NCI-H226 (cell line): ENCODE data around the gene CHD5.
"Not testable (repeated sequence)": the region's sequence is repeated elsewhere in the genome, so short reads cannot be mapped to it uniquely, and the experiment has no call there.

Experiments
- DNase-seq: peaks from one replicate; pipeline ENCODE4 v3.0.0-alpha.2; 2015

Gene CHD5

GRCh38 chr1:6080469-6080868 is 99.7 kb downstream of the CHD5 start:
- DNase-seq = no peak

DNA sequence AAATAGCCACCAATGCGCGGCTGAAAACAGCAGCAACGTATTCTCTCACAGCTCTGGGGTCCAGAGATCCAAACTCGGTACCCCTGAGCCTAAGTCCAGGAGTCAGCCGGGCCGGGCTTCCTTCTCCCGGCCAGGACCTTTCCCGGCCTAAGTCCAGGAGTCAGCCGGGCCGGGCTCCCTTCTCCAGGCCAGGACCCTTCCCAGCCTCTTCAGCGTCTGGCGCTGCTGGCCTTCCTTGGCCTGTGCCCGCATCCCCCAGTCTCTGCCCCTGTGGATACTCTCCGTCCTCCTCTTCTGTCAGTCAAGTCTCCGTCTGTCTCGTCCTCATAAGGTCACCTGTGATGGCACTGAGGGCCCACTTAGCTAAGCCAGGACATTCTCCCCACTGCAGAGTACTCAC is 102.2 kb downstream of the CHD5 start:
- DNase-seq = no peak

GRCh38 chr1:6077506-6077905 is 102.6 kb downstream of the CHD5 start:
- no peak for DNase-seq

GRCh38 chr1:6077061-6077460 is 103.1 kb downstream of the CHD5 start:
- not testable (repeated sequence) for DNase-seq

- DNase-seq = peak; percentile 14
Measured at GRCh38 chr1:6075748-6076147, 104.4 kb downstream of the CHD5 start.

- DNase-seq = no peak
Measured at GRCh38 chr1:6074192-6074901, 105.8 kb downstream of the CHD5 start.

DNA sequence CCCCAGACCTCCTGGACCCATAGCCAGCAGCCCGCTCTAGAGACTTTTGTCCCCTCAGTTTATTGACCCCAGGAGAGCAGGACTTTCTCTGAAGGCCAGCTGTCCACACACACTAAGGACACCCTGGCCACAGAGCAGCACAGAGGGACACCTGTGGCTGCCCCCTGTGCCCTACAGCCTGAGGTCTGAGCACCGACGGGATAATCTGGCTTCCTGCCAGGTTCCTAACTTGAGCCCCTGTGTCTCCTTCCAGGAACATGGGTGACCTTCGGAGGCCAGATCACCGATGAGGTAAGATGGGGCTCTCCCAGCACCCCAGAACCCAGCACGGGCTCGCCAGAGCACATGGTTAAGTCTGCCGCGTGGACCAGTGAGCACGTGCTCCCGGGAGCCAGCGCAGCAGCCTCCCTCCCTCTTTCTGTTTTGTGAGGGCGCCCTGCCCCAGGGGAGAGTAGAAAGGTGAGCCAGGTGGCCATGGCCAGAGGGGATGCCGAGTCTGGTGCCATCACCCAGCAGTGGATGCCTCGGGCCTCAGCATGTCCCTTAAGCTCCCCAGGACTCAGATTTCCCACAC is 106.6 kb downstream of the CHD5 start:
- no peak for DNase-seq

- no peak for DNase-seq
Measured at GRCh38 chr1:6072774-6073479, 107.2 kb downstream of the CHD5 start.

DNA sequence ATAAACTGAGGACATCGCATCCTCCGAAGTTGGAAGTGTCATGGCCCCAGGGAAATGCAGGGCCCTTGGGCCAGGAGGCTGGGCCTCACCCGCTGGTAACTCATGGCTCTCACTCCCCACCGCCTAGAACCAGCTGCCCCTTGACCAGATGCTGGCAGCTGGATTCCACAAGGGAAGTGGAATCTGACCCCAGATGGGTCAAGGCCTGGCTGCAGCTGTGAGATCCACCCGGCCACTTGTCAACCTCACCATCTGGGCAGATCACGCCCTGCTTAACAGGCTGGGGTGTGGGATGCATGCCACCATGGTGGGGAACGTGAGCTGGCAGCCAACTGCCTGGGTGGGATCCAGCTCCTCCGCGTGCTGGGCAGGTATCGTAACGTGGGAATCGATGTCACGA is 108.9 kb downstream of the CHD5 start:
- no peak for DNase-seq

DNA sequence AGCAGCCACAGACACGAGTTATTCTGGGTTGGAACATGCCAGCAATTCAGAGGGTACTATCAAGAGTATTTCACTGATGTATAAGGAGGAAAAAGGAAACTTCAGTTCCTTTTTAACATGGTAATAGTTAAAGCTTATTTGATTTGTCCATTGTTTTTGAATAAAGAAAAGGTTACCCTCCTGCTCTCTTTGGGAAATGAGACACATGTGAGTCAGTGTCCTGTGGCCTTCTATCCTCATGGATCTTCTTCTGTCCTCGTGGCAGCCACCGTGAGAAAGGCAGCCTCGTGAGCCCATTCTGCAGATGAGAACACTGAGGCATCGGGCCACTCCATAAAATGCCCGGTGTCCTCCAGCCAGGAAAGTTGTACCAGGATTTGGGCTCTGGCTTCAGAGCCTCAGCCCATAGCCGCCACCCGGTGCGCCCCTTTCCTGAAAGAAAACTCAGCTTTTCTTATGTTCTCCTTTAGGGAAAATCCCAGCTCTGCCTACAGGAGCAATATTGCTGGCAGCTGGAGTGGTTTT is 109.6 kb downstream of the CHD5 start:
- no peak for DNase-seq

DNA sequence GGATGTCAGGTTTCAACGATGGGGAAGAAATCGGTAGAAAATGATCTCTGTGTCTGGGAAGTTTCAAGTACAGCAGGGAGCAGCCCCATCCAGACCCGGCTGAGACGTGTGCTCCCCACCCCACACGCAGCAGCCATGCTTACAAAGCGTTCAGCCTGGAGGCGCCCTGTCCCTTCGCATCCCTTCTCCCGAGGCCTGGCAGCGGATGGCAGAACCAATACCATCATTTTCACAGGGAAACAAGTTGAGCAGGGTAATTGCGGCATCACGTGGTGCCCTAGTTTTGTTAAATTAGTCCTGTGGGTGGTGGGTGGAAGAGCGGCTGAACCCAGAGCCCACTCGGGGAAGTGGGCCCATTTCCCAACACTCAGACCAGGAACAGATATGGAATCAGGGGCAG is 110.5 kb downstream of the CHD5 start:
- no peak for DNase-seq

- DNase-seq = no peak
Measured at GRCh38 chr1:6068932-6069331, 111.2 kb downstream of the CHD5 start.

DNA sequence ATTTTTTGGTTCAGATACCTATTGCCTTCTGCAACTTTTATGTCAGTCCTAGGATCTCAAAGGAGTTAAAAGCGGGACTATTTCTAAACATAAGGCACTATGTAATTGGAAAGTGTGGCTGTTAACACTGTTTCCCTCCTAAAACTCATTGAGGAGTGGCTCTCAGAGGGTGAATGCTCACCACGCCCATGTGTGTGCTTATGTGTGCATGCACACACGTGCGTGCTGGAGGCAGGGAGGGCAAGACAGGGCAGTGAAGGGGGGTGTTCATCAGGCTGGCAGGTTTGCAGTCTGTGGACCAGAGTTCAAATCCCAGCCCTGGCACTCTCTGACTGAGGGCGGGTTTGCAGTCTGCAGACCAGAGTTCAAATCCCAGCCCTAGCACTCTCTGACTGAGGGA is 112.0 kb downstream of the CHD5 start:
- no peak for DNase-seq

DNA sequence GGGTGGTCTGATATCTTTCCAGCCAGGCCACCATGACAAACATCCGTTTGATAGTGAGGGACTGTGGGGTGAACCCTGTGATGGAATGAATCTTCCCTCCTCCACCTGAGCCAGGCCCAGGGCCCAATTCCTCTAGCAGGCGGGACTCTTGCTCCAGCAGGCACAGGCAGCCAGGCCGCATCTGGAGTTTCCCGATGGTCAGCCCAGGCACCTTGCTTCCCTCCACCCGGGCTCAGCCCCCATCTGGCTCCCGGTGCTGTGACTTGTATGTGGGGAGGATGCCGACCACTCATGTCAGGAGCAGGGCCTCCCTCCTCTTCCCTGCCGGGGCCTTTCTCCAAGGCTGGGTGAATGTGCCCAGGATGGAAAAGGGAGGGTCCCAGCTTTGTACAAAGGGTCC is 113.4 kb downstream of the CHD5 start:
- DNase-seq = no peak

GRCh38 chr1:6065093-6065858 is 114.8 kb downstream of the CHD5 start:
- no peak for DNase-seq

DNA sequence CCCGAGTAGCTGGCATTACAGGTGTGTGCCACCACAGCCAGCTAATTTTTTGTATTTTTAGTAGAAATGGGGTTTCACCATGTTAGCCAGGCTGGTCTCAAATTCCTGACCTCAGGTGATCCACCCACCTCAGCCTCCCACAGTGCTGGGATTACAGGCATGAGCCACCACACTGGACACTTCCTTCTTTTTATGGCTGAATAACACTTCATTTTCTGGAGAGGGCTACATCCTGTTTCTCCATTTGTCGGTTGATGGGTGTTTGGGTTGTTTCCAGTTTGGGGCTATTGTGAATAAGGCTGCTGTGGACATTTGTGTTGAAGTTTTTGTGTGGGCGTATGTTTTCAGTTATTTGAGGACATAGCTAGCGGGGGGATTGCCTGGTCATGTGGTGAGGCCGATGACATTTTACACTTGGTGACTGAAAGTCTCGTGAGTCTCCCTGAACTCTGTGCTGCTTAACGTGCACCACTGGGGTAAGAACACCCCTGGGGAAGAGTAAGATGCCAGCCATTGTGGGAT is 116.5 kb downstream of the CHD5 start:
- DNase-seq = not testable (repeated sequence)

DNA sequence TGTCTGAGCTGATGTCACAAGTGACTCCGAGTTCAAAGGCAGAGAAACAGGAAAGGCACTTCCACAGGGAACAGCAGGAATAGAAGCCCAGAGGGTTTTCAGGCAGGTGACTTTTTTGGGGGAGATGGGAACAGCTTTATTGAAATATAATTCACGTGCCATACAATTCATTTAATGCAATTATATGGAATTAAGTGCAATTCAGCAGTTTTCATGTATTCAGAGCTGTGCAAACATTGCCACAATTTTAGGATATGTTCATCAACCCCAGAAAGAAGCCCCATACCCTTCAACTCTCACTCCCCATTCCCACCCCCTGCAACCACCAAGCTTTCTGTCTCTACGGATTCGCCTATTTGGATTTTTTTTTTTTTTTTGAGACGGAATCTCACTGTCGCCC is 117.5 kb downstream of the CHD5 start:
- no peak for DNase-seq

DNA sequence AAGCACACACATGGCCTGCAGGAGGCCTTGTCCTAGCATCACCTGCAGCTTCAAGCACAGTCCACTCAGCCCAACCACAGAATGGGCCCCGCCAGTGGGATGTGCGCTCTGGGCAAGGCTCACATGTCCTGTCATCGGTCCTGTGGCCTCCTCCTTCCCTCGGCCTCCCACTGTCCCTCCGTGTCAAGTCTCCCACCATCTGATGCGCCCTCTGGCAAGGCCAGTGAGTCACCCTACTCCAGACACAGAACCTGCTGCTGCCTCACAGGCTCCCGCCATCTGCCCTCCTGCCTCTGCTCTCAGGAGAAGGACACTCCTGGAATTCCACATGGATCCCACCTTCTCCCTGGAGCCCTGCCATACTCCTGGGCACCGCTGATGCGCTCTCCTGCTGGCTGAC is 120.3 kb downstream of the CHD5 start:
- DNase-seq = peak; percentile 28

- no peak for DNase-seq
Measured at GRCh38 chr1:6057170-6057845, 122.8 kb downstream of the CHD5 start.

DNA sequence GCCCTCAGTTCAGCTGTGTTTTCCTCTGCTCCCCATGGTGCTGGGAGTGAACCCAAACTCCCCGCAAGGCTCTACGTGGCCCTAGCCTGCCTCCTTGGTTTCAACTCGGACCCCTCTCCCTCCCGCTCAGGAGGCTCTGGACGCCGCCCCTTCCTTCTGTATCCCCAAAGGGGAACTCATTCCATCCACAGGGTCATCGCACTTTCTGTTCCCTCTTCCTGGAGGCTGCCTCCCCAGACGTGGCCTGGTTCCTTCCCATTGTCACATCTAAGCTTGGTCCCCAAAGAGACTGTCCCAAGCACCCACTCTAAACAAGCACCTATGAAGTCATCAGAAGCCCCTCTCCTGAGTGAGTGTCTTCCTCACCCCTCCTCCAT is 123.6 kb downstream of the CHD5 start:
- DNase-seq = no peak

DNA sequence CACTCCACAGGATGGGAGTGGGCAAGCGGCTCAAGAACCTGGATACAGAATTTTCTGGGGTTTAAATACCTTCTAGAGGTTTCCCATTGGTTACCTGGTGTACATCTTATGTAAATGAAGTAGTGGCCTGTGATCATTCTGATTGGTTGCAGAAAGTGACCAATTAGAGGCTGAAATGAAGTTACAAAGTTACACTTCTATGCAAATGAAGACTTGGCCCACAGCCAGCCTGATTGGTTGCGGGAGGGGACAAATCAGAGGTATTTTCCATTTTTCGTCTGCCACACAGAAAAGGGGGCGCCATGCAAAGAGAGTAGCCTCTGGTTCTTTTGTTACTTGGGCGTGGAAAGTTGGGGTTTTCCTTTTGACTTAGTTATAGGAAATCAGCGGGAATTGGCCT is 125.5 kb downstream of the CHD5 start:
- no peak for DNase-seq

DNA sequence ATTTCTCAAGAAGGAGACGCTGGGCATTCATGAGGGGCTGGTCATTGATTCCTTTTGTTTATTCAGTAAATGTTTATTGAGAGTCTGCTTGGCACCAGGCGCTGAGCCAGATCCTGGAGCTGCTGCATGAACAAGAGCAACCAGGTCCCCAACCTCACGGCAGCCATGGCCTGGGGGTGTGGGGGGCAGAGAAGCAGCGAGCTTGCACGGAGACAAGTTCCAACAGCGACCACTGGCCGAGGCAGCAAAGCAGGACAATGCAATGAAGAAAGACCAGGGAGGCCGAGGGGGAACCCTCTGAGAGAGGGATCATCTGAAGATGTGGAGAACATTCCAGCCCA is 126.9 kb downstream of the CHD5 start:
- no peak for DNase-seq
